B cell (primary cell): Measurements from ENCODE around the gene ACO1.

Source experiments
- EZH2 ChIP-seq: IDR thresholded peaks from 2 replicates; pipeline ENCODE4 v1.6.1; 2012; ENCODE audit warnings: borderline replicate concordance, low read depth, mild to moderate bottlenecking, moderate library complexity, low read length; ENCODE audit not compliant: insufficient read depth, poor library complexity, severe bottlenecking
- TF ChIP-seq, protein P1 (sequence below): fragments of 200-600 bp; IDR thresholded peaks from one replicate; pipeline ENCODE4 v1.8.0; 2022; ENCODE audit warnings: antibody characterized with exemption, mild to moderate bottlenecking

DNA sequence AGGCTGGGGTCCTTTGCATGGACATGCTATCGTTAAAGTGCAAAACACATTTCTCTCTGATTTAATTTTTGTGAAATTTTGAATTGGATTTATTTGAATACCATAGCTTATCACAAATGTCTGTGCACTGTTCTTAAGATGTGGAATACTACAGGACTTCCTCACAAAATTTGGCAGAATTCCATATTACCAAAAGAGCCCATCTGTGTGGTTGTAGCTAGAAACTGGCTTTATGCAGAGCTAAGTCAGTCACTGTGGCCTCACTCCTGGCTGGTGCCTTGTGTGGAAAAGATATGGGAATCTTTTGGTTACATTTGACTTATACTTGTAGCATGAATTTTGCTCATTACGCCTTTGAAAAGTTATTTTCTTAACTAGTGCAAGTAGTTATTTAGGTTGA lies 35.5 kb downstream of the ACO1 start:
- TF ChIP-seq, protein P1, sequence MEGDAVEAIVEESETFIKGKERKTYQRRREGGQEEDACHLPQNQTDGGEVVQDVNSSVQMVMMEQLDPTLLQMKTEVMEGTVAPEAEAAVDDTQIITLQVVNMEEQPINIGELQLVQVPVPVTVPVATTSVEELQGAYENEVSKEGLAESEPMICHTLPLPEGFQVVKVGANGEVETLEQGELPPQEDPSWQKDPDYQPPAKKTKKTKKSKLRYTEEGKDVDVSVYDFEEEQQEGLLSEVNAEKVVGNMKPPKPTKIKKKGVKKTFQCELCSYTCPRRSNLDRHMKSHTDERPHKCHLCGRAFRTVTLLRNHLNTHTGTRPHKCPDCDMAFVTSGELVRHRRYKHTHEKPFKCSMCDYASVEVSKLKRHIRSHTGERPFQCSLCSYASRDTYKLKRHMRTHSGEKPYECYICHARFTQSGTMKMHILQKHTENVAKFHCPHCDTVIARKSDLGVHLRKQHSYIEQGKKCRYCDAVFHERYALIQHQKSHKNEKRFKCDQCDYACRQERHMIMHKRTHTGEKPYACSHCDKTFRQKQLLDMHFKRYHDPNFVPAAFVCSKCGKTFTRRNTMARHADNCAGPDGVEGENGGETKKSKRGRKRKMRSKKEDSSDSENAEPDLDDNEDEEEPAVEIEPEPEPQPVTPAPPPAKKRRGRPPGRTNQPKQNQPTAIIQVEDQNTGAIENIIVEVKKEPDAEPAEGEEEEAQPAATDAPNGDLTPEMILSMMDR: no peak
- no peak for TF ChIP-seq EZH2
